NT2/D1 (cell line): ENCODE results near the gene RPAP2.

Experiments
- YY1 ChIP-seq: IDR thresholded peaks from 2 replicates; pipeline ENCODE4 v1.6.1; 2011; ENCODE audit not compliant: insufficient read length, insufficient read depth
- ZNF274 ChIP-seq: IDR thresholded peaks from 2 replicates; pipeline ENCODE4 v1.6.1; 2011; ENCODE audit warnings: mild to moderate bottlenecking, low read depth, low read length

- TF ChIP-seq ZNF274 (no peak), YY1 (no peak)
These were observed 19.1 kb downstream of the RPAP2 start for GRCh38 chr1:92317836-92318493.
